GM21786 (cell line): ENCODE measurements around the gene PPP1R3C.

Experiments
- ATAC-seq: cut with Tn5 transposase; IDR thresholded peaks from one replicate; pipeline ENCODE4 v1.9.1; 2021; ENCODE audit not compliant: unreplicated experiment

PPP1R3C gene

DNA sequence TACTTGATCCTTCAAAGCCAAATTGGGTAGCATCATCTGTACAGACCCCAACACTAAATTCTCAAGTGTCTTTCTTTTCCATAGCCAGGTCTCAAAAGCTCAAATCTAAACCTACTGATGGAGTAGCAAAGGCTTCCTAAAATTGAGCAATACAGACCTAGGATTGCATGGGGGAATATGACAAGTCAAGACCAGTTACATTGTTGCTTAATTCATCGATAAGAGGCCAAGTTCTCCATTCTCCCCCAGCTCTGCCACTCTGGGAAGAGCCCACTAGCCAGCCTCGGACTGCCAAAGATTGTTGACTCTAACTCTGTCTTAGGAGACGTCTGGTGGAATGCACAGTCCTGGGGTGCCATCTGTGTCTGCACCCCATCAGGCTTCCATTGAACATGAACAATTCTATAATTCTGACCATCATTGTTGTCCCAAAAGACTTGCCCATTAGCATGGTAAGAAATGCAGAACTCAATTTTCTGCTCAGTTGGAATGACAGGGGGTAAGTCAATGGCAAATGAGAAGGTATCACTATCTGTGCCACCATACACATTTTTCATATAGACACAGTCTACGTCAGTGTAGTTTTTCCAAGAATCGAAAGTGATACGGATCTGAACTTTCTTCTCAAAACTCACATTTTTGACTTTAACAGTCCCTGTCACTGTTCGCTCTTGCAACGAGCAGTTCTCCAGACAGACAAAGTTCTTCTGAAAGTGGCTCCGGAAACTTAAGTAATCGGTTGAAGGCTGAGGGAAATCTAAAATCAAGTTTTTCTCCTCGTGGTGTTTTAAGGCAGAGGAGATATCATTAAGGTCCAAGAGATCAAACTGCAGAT, 2.9 kb downstream of the PPP1R3C start:
- ATAC-seq = no peak

DNA sequence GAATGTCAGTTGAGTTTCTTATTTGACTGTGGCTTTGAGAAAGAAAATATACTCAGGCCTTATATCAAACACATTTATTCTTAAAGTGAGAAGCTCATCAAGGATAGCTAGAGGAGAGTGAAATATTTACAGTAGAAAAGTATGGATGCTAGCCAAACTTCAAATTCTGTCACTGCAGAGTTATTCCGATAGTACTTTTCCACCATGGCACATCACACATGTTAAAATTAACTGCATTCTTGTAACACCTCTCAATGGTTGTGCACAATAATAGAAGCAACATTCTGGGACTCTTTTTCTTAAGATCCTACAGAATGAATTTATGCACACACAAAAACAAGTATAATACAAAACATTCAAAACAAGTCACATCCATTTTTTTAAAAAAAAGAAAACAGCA, 4.5 kb downstream of the PPP1R3C start:
- no peak for ATAC-seq

DNA sequence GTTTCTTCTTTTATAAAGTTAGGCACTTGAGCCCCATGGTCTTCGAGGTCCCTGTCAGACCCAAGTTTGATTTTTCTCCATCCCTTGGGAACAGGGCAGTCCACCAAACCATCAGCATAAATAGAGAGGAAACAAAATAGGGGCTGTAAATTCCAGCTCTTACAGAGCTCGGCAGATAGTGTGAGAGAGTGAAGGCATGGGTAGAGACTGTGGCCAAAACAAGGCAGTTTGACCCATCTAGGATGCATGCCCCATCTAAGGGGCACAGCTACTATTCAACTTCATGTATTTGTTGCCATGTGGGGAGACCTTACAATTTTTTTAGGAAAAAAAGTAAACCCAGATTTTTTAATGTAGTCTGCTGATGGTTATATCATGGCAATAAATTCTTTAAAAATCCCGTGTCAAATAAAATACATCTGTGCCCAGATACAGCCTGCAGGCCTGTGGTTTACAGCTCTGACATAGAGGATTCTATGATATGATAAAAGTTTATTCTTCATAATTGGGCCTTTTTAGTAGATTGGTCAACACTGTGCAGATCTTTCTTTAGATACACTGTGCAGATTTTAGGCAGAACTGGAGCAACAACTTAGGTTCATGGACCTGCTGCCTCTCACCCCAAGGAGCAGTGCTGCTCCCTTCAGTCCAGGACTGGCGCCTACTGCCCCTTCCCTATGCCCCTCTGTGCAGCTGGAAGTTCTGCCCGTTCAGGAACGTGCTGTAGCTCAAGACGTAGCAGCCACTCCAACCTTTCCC, 5.3 kb downstream of the PPP1R3C start:
- no peak for ATAC-seq

DNA sequence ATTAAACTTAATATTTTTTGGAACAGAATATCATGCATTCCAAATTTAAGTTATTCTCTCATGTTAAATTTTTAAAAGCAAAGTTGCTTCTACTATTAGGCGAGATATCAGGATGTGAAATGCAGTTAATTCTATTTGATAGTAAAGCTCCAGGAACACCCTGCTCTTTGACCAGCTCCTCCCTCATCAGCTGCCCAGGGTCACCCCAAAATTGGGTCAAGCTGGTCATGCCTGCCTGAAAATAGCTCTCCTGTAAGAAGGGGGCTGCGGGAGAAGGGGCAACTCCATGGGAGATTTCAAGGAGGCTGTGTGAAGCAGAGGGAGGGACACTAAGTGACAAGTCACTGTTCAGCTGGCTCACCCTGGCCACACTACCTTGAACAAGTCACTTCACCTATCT, 5.9 kb downstream of the PPP1R3C start:
- no peak for ATAC-seq

DNA sequence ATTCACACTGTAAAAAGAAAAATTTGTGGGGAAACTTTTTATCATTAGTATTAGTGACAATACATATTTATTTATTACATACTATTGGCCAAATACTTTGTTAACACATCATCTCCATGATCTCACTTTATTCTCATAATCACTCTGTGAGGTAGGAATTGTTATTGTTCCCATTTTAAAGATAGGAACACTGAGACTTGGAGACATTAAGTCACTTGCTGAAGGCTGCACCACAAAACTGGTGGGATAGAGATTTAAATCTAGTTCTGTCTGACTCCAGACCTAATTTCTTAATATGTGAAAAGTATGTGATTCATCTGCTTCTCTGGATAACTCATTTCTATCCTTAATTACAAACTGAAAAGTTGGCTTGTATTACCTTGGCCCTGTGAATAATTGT, 8.2 kb downstream of the PPP1R3C start:
- no peak for ATAC-seq

DNA sequence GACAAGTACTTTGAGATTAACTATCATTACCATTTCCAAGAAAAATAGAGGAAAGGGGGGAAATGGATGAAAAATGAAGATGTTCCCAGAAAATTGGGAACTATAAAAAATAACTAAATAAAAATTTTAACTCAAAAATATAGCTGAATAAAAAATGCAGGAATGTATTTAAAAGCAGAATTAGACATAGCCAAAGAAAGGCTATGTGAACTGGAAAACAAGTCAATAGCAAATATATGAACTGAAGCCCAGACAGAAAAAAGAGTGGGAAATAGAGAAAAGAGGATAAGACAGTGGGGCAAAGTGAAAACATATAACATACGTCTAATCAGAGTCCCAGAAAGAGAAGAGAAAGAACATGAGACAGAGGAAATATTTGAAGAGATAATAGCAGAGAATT, 10.3 kb downstream of the PPP1R3C start:
- ATAC-seq = no peak

DNA sequence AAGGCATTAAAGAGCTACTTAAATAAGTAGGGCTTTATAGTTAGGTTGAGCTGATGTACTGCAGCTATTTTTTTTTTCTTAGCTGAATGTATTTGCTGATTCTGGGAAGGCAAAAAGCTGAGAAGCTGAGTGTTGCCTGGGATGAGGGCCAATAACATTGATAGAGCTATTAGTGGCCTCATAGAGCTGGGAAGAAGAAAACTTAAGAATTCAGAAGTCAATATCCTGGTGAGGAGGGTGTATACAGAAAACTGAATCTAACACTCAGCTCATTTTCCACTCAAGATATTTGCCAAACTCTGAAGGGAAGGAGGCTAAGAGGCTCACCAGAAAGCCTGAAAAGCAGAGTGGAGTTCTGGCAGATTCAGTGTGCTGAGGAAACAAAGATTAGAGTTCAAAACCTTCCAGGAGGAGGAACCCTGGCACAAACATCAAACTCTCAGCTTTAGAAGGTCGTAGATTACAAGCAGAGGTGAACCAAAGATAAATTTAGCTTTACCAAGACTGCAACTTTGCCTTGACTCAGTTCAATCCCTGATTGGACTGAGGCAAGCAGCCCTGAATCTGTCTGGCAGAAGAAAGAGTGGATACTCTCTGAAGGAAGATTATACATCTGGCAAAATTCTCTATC, 11.3 kb downstream of the PPP1R3C start:
- no peak for ATAC-seq

DNA sequence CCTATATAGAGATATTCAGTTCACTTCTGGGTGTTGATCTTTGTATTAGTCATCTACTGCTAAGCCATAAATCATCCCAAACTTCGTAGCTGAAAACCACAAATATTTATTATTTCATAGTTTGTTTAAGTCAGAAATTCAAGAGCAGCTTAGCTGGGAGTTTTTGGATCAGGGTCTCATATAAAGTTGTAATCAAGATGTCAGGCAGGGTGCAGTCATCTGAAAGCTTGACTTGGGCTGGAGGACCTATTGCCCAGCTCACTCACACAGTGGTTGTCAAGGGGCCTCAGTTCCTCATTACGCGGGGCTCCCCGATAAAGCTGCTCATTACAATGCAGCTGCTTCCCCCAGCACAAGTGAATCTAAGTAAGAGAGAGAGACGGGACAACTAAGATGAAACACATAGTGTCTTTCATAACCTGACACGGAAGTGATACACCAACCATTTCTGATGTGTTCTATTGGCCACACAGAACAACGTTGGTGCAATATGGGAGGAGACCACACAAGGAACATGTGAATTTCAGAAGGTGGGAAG, 15.7 kb downstream of the PPP1R3C start:
- ATAC-seq = no peak

DNA sequence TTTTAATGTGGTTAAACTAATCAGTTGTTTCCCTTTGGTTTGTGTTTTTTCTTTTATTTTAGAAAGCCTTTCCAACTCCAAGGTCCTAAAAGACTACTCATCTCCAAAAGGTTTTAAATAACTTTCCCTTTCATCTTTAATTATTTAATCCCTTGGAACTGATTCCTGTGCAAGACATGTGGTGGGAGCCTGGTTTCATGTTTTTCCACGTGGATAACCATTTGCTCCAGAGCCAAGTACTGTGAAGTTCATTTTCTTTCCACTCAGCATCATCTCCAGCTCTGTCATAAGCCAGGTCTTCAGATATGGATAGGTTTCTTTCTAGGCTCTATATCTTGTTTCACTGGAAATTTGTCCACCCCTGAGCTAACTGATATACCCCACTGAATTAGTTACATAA, 16.7 kb downstream of the PPP1R3C start:
- no peak for ATAC-seq

DNA sequence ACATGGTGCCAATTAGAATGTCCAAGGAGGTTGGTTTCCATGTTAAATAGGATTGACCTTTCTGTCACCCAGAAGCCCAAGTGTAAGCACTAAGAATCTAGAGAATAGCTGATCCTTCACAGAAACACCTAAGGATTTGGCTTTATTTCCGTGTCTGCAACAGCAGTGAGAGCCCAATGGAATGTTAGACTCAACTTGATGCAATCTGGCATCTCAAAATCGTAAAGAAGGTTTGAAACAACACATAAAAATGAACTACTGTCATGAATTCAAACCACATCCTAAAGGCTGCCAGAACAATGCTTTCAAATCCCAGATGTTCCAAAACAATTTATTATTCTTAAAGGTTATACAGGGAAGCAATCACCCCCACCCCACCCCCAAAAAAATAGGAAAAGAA, 18.6 kb downstream of the PPP1R3C start:
- no peak for ATAC-seq

DNA sequence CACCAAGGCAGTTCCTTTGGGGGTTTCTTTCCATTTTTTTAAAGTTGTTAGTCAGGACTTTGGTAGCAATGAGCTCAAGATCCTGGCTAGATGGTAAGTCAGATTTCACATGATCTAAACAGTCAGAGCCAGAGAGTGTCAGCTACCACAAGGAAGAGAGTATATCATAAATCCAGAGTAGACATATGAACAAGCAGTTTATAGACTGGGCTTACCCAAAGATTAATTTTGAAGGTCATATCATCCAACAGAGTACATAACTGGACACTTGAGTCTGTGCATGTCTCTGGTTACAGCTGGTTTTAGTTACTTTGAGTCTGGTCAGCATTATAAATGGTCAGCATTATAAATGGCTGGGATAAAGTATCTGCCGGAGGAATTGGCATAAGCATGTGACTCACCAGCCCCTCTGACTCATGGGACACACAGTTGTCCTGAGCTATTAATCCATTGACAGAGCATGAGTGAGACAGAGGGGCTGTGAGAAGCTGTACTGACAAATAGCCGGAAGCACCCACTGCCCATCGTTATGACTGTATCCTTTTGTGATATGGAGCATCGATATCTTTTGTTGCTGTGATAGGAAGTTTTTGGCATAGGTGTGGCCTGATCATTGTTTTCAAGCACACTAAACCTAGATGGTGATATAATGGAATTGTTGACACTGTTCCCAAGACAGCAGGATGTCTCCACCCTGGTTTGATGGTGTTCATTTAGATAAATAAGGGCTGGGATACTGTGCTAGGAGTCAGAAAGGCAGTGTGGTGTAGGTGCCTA, 19.3 kb downstream of the PPP1R3C start:
- ATAC-seq = no peak

DNA sequence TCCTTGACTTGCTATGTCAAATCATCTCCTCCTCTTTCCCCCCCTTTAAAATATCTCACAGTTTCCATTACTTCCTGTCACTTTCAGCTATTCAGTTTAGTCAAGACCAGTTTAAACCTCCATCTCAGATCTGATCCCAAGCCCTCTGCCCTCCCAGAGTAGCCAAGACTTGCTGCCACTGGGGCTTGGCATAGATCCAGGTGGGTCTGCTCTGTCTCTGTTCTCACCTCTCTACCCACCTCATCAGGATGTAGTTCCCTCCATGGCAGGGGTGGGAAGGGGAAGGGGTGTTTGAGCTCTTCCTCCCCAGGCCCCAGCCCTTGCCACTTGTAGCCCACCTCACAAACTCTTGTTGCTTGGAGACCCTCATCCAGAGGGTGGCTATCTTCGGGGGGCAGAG, 22.0 kb downstream of the PPP1R3C start:
- ATAC-seq = no peak

DNA sequence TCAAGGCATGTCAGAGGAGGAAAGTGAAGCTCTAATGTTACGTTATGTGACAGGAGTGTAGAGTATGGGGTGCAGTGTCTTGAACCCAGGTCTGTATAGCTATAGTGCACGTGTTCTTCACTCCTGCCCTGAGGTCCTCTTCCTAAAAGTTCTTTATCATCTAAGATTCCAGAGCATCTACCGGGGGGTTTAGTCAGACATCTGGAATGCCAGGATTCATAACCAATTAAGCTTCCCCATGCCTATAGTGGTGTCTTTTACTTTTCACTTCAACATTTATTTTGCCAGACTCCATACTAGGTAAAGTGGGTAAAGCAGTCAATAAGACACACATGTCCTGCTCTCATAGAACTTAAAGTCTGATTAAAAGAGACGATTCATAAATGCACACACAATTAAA, 22.4 kb downstream of the PPP1R3C start:
- no peak for ATAC-seq

DNA sequence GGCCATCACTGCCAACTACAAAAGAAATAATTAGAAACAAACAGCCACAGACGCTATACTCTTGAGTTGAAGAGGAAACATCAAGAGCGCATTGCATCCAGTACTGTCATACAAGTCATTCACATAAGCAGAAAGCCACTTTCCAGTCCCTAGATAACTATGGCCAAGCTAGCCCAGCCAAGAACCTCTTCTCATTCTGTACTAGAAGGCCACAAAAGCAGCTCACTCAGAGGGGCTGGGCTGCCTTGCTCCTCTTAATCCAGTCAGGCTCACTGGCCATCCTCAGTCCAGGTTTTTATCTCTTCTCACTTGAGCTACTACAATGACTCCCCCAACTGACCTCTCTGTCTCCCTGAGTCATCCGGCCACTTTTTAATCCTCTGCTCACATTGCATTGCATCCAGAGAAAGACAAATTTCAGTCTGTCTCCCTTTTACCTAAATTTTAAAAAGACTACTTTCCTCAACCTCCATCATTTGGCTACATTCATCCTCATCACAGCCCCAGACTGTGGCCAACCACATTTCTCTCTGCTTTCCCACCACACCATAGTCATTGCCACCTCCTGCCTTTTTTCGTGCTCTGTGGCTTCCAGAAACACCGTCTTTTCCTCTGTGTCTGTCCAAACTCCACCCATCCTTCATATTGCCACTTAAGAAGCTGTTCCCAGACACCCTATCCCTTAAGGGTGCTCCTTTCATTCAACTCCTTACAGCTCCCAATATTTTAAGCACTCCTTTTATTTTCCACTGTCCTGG, 25.0 kb downstream of the PPP1R3C start:
- no peak for ATAC-seq

DNA sequence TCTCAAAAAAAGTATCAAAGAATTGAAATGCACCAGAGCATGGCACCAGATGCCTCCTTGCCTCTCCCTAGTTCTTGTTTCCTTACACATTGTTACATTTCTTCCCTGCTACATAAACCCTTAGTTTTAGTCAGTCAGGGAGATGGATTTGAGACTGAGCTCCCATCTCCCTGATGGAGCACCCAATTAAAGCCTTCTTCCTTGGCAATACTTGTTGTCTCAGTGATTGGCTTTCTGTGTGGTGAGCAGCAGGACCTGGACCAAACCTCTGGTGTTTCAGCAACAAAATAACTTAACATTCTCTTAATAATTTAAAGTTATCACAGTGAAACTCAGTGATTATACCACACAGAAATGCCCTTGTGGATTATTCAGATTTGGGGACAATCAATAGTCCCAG, 26.9 kb downstream of the PPP1R3C start:
- ATAC-seq = no peak

DNA sequence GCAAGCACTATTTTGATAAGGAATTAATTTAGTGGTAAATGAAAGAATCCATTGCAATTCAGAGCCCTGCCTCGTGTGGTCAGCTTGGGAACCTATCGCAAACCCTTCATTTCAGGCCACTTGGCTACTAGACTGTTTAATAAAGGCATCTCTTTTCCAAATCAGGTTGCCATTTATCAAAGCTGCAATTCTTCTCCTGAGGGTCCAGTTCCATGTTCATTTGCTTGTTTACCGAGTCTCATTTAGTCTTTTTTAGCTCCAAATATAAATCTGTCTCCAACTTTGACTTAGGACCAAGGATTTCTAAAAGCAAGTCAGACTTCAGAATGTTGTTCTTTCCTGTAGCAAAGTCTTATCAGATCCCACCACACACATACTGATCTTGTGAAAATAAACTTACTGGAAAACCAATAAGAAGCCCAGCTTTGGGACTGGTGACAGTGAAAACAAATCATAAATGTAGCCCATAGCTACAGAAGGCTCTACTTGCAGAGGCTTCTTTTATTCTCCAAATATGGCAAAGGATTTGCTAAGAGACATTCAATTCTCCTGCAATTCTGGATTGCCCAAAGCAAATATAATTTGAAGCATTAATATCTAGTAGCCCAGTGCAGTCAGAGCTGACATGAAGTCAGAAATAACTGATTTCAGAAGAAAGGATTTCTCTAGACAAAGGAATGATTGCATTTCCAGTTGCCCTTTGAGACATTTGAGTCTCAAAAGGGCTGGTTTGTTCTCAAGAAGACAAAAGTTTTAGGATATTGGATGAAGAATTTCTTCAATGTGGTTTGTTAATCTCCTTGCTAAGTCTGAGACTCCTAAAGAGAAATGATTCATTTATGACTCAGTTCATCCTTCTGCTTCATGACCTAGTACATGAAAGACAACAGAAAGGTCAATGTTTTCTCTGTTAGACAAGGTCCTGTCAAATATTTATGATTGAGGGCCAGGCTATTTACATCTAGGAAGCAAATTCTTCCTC, 28.0 kb downstream of the PPP1R3C start:
- no peak for ATAC-seq

DNA sequence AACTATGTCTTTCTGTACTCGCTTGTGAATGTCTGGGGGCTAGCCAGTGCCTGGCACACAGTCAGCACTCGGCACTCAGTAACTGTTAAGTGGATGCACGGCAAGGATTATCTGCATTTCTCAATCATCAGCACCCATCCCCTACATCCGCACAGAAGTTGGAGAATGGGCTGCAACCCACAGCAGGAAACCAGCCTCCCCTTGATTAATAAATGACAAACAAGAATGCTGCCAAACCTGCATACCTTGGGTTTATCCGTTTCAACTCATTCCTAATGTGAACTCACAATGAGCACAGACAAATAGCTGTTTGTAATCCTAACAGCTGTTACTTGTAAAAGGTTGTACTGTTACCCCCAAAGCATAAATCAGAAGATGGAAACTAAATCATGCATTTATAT, 28.9 kb downstream of the PPP1R3C start:
- no peak for ATAC-seq

DNA sequence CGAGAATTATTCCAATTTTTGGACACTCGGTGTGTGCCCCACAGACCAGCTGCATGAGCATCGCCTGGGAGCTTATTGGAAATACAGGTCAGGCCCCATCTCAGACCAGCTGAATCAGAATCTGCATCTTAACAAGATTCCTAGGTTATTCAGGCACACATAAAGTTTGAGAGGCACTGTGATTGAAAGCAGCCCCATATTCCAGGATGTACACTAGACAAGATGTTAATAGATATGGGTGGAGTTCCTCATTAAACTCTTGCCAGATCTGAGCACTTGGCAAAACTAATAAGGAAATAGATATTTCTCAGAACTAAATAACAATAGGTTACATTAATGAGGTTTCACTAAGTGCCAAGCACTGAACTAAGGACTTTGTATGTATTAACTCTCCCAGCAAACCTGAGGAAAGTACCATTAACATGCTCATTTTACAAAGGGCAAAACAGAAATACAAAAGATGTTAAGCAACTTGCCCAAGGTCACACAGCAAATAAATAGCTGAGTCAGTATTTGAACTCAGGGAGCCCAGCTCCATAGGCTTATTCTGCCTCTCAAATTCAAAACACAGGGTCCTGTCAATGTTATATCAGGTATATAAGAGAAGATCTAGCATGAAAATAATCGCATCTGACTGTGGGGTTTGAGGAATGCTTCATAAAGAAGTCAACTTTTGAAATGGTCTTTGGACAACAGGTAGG, 29.9 kb downstream of the PPP1R3C start:
- ATAC-seq = no peak
